HEK293T (cell line): ENCODE data around the gene NEUROD2.

Source experiments
- FOXK2 ChIP-seq: fragments of 450-650 bp; IDR thresholded peaks from 2 replicates; pipeline ENCODE4 v1.6.1; 2016; ENCODE audit warnings: mild to moderate bottlenecking
- FOXM1 ChIP-seq: fragments of 450-650 bp; IDR thresholded peaks from 2 replicates; pipeline ENCODE4 v1.6.1; 2017; ENCODE audit warnings: mild to moderate bottlenecking, borderline replicate concordance
- NFRKB ChIP-seq: fragments of 450-650 bp; IDR thresholded peaks from 2 replicates; pipeline ENCODE4 v1.6.1; 2016; ENCODE audit warnings: mild to moderate bottlenecking, moderate library complexity
- SP1 ChIP-seq: fragments of 450-650 bp; IDR thresholded peaks from 2 replicates; pipeline ENCODE4 v1.6.1; 2017

GRCh38 chr17:39580082-39580468, 27.6 kb downstream of the NEUROD2 start:
- TF ChIP-seq FOXM1 (no peak), SP1 (no peak), FOXK2 (no peak), NFRKB (no peak)
